ENCODE results near the gene SYNPO2.

DNA sequence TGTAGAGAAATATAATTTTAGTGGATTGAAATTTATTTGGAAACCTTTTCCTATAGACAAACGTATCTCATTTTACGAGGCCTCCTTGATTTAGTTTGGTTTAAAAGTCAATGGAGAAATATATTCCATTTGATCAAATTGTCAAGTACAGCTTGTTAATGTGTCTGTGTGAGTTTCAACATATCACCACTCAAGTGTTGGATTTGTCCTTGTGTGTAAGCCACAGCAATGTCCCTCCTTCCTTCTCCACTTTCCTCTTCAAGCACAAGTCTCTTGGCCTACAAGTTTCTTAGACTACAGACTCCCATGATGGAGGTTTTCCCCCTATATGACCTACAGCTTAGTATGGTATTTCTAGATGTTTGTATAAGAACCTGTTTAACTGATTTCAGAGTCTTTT lies 104.7 kb downstream of the SYNPO2 start:
- TF ChIP-seq POLR2AphosphoS5 (IDR thresholded peaks at IDR 0.05) (peak; percentile 13), CTCF (IDR thresholded peaks at IDR 0.05) (no peak), POLR2A (IDR thresholded peaks at IDR 0.05) (no peak)
